ENCODE results near the gene L3MBTL3. TPM values are rescaled to one million over a fixed set of nuclear protein-coding genes. Genes with fewer than 3 reads are reported as not detected.
A peak's percentile ranks its signal among the peaks of the same experiment; 100 is the strongest.

L3MBTL3 gene
- total and polyA plus RNA-seq, 2 experiments from 2014 or later: 8.7 to 11.2 TPM

DNA sequence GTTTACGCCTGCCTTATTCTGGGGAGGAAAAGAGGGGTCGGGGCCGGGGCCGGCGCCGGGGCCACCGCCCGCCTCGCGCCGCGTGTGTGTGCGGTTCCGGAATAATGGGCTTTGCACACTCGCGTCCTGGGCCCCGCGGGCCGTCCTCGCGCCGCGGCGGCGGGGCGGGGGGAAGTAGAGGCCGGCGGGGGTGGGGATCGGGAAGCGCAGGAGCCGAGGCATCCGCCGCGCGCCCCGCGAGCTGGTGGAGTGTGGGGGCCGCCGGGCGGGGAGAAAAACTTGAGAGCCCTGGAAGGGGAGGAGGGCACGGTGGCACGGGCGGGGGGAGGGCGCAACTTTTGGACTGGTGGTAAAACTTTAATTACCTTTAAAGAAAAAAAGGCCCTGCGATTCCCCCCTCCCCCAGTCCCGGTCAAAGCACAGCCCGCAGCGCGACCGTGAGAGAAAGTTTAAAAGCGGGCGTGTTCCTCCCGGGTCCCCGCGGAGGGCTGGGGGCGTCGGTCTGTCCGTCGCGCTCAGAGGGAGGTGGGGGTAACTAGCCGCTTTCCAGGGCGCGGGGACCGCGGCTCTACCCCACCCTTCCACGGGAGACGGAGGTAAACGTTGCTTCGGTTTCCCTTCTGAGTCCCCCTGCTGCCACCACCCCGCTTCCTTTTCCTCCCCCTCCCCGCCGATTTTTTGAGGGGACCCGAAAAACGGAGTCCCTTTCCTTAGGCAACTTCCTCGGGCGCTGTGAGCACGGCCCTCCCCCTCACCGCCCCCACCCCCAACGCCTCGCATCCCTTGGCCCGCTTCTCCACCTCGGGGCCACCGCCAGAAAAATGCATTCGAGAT lies 1.9 kb downstream of the L3MBTL3 start:
- Histone ChIP-seq H3K4me3 (peak overlapping the region; percentile 66), H2AFZ (peak overlapping the region; percentile 19), H3K36me3 (ENCODE audit: insufficient read depth) (no peaks in the 10 kb centered on the region), H3F3A (replicated peaks; ENCODE audit: low read depth) (0 out of 2 replicates have a peak, but pooled peaks cover 8% of the 10 kb centered on the region), H3K4me1 (ENCODE audit: insufficient read depth) (peaks cover 8% of the 10 kb centered on the region), H3K27ac (ENCODE audit: low read depth) (no peak overlapping the region), H3K4me2 (peak overlapping the region; percentile 80), H3K79me2 (replicated peaks; ENCODE audit: insufficient read depth) (peaks cover 12% of the 10 kb centered on the region; the same call in 1 of the 2 replicates), H4K20me1 (replicated peaks; ENCODE audit: insufficient read depth) (peaks cover 11% of the 10 kb centered on the region), H3K9me2 (ENCODE audit: insufficient read depth) (no peaks in the 10 kb centered on the region), H3K27me3 (ENCODE audit: insufficient read depth) (peaks cover 7% of the 10 kb centered on the region)
- Mint-ChIP-seq H3K4me1 (peaks cover 10% of the 10 kb centered on the region), H3K27ac (no peak overlapping the region), H3K4me3 (peak overlapping the region; percentile 93), H3K36me3 (ENCODE audit: low read depth) (peaks cover 4% of the 10 kb centered on the region; the same call in 2 of the 3 replicates), H3K9me3 (peaks cover 5% of the 10 kb centered on the region; the same call in 2 of the 3 replicates), H3K27me3 (ENCODE audit: insufficient read depth, low read depth, poor library complexity) (peaks cover 10% of the 10 kb centered on the region)
- TF ChIP-seq, protein P1, sequence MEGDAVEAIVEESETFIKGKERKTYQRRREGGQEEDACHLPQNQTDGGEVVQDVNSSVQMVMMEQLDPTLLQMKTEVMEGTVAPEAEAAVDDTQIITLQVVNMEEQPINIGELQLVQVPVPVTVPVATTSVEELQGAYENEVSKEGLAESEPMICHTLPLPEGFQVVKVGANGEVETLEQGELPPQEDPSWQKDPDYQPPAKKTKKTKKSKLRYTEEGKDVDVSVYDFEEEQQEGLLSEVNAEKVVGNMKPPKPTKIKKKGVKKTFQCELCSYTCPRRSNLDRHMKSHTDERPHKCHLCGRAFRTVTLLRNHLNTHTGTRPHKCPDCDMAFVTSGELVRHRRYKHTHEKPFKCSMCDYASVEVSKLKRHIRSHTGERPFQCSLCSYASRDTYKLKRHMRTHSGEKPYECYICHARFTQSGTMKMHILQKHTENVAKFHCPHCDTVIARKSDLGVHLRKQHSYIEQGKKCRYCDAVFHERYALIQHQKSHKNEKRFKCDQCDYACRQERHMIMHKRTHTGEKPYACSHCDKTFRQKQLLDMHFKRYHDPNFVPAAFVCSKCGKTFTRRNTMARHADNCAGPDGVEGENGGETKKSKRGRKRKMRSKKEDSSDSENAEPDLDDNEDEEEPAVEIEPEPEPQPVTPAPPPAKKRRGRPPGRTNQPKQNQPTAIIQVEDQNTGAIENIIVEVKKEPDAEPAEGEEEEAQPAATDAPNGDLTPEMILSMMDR (conservative IDR thresholded peaks at IDR 0.05; ENCODE audit: low read depth in 2 of 2): no peak
- TF ChIP-seq EZH2phosphoT487 (IDR thresholded peaks at IDR 0.05; ENCODE audit: unreplicated experiment): no peak
- TF ChIP-seq JUNB (IDR thresholded peaks at IDR 0.05; ENCODE audit: unreplicated experiment): no peak
- TF ChIP-seq CREB1 (CRISPR knock-in tag; IDR thresholded peaks at IDR 0.05; ENCODE audit: low read depth): no peak
- no peak for TF ChIP-seq NANOG (IDR thresholded peaks at IDR 0.05; ENCODE audit: borderline replicate concordance)
- peak; percentile 35 for DNase-seq (ENCODE audit: low spot score)
- peak; percentile 12 for ATAC-seq

DNA sequence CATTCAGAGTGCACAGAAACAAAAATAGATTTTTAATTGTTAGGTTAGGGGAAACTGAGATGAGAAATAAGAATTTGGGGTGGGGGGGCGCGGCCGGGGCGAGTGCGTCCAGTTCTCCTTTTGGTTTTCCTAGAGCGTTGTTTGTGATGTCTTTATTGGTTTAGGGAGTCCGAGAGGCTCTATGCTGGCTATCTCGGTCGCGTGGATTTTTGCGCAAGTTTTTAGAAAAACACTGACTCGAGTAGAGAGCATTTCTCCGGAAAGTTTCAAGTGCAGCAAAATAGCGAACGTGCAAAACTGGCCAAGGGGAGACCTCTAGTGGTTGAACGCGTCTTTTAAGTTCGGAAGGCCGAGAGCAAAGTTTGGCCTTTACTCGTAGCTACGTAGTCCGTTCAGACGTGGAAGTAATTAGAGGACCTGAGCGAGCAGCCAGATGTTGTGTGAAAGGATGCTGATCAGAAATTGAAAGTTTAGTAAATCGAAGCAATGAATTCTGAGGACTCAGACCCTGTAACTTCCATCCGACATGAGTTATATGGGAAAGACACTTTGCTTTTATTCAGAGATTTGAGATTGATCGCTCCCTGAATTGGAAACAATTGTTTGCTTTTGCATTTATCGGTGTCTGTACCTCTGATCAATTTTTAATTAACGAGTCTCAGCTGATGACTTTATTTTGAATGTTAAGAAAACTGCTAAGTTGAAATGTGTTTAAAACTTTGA lies 2.7 kb downstream of the L3MBTL3 start:
- H4K20me1 ChIP-seq (replicated peaks; ENCODE audit: insufficient read depth): peaks cover 11% of the 10 kb centered on the region
- H3K27me3 ChIP-seq (ENCODE audit: insufficient read depth): peaks cover 7% of the 10 kb centered on the region
- no peaks in the 10 kb centered on the region for H3K9me2 ChIP-seq (ENCODE audit: insufficient read depth)
- H3K4me3 ChIP-seq: peak overlapping the region; percentile 66
- peak; percentile 54 for ATAC-seq
- H3K79me2 ChIP-seq (replicated peaks; ENCODE audit: insufficient read depth): peaks cover 12% of the 10 kb centered on the region; the same call in 1 of the 2 replicates
- Mint-ChIP-seq H3K27me3 (ENCODE audit: insufficient read depth, low read depth, poor library complexity) (peaks cover 10% of the 10 kb centered on the region), H3K9me3 (peaks cover 5% of the 10 kb centered on the region; the same call in 2 of the 3 replicates), H3K4me3 (peak overlapping the region; percentile 93), H3K27ac (no peak overlapping the region), H3K36me3 (ENCODE audit: low read depth) (peaks cover 4% of the 10 kb centered on the region; the same call in 2 of the 3 replicates), H3K4me1 (peaks cover 10% of the 10 kb centered on the region)
- peaks cover 8% of the 10 kb centered on the region for H3K4me1 ChIP-seq (ENCODE audit: insufficient read depth)
- TF ChIP-seq, protein P1 (conservative IDR thresholded peaks at IDR 0.05; ENCODE audit: low read depth in 2 of 2): peak; percentile 80 to 92
- no peak for TF ChIP-seq EZH2 (IDR thresholded peaks at IDR 0.05; ENCODE audit: low read depth, unreplicated experiment)
- peak overlapping the region; percentile 80 for H3K4me2 ChIP-seq
- no peak overlapping the region for H3K27ac ChIP-seq (ENCODE audit: low read depth)
- 0 out of 2 replicates have a peak, but pooled peaks cover 8% of the 10 kb centered on the region for H3F3A ChIP-seq (replicated peaks; ENCODE audit: low read depth)
- peak overlapping the region; percentile 19 for H2AFZ ChIP-seq
- DNase-seq (ENCODE audit: low spot score): peak; percentile 93
- H3K36me3 ChIP-seq (ENCODE audit: insufficient read depth): no peaks in the 10 kb centered on the region

Data from GM23338 (cell line).